ENCODE results near the gene MRPS34.
A peak's percentile ranks its signal among the peaks of the same experiment; 100 is the strongest.
"Not testable (repeated sequence)": the region's sequence is repeated elsewhere in the genome, so short reads cannot be mapped to it uniquely, and the experiment has no call there.

Gene MRPS34

GRCh38 chr16:1772908-1773702 lies at the start of gene MRPS34:
MRPS34 (minus strand) TSS chr16:1773134; CDS start chr16:1773119, 15 bp downstream.
- peak; percentile 80 for DNase-seq

GRCh38 chr16:1821861-1822611 lies 49.1 kb upstream of the MRPS34 start:
- no peak for DNase-seq

GRCh38 chr16:1820946-1821290 lies 48.0 kb upstream of the MRPS34 start:
- DNase-seq: no peak

- no peak for DNase-seq
Observed at GRCh38 chr16:1820096-1820945, 47.4 kb upstream of the MRPS34 start.

- DNase-seq: no peak
Observed at GRCh38 chr16:1819611-1820010, 46.7 kb upstream of the MRPS34 start.

GRCh38 chr16:1818873-1819525 lies 46.1 kb upstream of the MRPS34 start:
- DNase-seq: no peak

- no peak for DNase-seq
Observed at GRCh38 chr16:1818204-1818872, 45.4 kb upstream of the MRPS34 start.

- no peak for DNase-seq
Observed at GRCh38 chr16:1817716-1818115, 44.8 kb upstream of the MRPS34 start.

GRCh38 chr16:1817276-1817589 lies 44.3 kb upstream of the MRPS34 start:
- DNase-seq: no peak

GRCh38 chr16:1816396-1817275 lies 43.7 kb upstream of the MRPS34 start:
- no peak for DNase-seq

- no peak for DNase-seq
Observed at GRCh38 chr16:1815461-1815860, 42.5 kb upstream of the MRPS34 start.

- DNase-seq: peak; percentile 48
Observed at GRCh38 chr16:1812732-1813163, 39.8 kb upstream of the MRPS34 start.

GRCh38 chr16:1810536-1810935 lies 37.6 kb upstream of the MRPS34 start:
- DNase-seq: no peak

- DNase-seq: no peak
Observed at GRCh38 chr16:1810106-1810505, 37.2 kb upstream of the MRPS34 start.

GRCh38 chr16:1809281-1809801 lies 36.4 kb upstream of the MRPS34 start:
- DNase-seq: no peak

- DNase-seq: no peak
Observed at GRCh38 chr16:1808691-1809090, 35.8 kb upstream of the MRPS34 start.

GRCh38 chr16:1807626-1808025 lies 34.7 kb upstream of the MRPS34 start:
- no peak for DNase-seq

- no peak for DNase-seq
Observed at GRCh38 chr16:1800701-1801100, 27.8 kb upstream of the MRPS34 start.

GRCh38 chr16:1799263-1799662 lies 26.3 kb upstream of the MRPS34 start:
- not testable (repeated sequence) for DNase-seq

GRCh38 chr16:1794908-1795666 lies 22.2 kb upstream of the MRPS34 start:
- DNase-seq: no peak

Data from stimulated activated CD4-positive, alpha-beta T cell treated with anti-CD3 and anti-CD28 coated beads, Interleukin-4, amount 100 ng/mL, for 24 hours (primary cell).